Stimulated activated CD8-positive, alpha-beta memory T cell treated with anti-CD3 and anti-CD28 coated beads, Interleukin-15, amount 100 ng/mL, for 4 hours (primary cell): ENCODE measurements around the gene GPC5.

Source experiments
- DNase-seq, 2 donors: peaks; one replicate each; pipeline ENCODE4 v3.0.0-alpha.2; 2020; ENCODE audit warnings: low read depth in 2 of 2

The GPC5 gene

DNA sequence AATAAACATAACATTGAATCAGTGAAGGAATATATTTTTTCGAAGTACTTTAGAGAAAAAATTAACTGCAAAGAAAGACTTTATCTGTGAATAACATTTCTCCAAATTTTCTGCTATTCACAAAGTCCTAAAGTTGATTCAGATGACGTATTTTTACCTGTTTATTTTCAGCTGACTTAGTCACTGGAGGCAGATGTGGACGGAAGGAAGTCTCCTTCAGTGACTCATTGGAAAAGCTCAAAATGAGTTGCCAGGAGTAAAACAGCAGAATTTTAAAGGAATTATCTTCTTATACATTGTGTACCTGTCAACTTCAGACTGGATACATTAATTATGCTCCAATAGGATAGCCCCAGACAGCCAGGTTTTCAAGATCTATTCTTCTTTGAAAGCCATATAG, 1148.8 kb downstream of the GPC5 start:
- no peak for DNase-seq

- no peak for DNase-seq
Measured at GRCh38 chr13:92549276-92549675, 1150.9 kb downstream of the GPC5 start.

DNA sequence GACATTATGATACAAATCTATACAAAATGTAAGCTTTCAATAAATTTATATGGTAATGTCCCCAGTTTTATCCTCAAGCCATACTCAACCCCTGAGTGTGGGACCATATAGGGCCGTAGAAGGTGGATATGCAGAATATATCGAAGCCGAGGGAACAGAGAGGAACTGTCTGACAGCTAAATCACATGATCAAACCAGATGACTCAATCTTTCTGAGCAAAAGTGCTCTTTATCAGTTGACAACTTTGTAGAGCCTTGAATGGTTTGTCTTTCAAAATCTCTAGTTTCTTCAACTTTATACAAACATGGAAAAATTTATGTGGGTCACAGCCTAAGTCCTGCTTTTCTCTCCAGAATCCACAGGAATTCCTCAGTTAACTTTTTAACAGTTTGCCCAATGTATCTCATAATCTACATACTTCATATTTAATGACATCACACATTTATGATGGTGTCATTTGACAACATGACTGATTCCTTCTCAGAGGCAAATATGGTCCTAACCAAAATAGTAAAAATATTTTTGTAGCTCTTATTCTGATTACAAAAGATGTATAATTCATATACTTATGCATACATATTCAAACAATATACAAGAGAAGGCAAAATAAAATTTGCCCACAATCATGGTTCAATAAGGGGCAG, 1155.2 kb downstream of the GPC5 start:
- DNase-seq = no peak

DNA sequence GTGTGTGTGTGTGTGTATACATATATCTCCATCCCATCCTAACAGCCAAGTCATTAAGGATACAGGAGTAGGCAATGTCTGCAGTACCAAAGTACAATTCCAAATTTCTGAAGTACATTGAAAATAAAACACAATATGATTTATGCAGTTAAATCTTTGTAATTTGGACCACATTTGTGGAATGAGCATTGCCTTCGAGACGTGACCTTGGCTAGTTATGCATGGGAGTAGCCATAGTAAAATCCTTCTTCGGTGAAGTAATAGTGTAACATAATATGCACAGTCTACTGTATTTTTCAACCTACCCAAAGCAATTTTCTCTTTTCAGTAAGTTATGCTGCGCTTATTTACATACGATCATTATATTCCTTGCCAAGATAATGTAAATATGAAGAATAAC, 1162.5 kb downstream of the GPC5 start:
- DNase-seq = no peak

DNA sequence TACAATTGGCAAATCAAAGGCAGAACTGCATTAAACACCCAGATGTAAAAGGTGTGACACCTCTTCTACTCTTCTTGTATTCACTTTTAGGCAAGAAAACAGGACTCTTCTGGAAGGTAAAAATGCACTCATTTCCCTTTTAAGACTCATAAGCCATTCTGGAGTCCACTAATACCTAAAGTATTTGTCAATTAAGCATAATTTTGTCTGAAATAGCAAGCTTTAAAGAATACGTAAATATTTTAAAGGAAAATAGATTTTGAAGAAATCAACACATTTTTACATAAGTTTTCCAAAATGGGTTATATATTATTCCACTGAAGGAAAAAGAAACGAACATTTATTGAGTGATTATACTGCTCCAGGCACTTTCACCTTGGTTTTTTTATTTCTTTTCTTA, 1166.5 kb downstream of the GPC5 start:
- no peak for DNase-seq

- DNase-seq = no peak
Measured at GRCh38 chr13:92566767-92567166, 1168.3 kb downstream of the GPC5 start.

DNA sequence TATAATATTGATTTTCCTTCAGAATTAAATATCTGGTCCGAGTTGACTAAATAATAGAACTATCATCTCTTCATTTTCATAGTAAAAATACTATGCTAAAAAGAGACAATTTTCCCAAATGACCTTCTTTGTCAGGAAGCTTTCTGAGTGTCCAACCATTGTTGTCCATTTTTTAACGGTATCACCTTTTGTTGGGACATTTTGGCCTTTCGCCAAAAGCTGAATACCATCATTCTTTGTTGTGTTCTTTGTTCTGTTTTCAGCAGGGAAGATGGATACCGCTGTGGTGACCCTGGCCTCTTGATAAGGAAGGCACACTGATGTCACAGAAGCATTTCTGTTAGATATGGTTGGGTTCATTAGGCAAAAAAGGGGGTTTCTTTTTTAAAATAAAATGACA, 1173.8 kb downstream of the GPC5 start:
- no peak for DNase-seq

DNA sequence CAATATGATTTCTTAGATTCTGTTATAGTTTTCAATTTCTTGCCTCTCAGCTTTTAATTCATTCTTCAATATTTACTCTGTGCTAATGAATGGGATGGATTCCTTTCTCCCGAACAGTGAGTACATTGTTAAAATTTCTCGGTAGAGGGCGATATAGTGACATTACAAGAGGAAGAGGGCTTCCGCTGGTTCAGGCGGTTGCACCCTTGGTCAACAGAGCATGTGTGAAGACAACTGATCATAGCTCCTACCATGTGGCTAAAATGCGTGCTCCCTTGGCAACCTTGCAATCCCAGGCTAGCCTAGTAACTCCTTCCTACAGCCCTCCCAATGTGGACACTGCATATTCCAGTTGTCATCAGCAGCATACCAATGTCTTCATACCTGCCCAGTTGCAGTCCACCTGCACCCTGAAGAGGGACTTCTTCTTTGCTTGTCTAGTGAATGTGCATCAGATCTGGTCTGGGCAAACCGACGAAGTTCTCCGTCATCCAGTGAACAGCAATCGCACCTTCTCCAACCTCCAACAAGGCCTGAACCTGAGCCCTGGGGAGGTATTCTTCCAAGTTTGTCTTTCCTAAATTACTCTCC, 1175.1 kb downstream of the GPC5 start:
- DNase-seq = no peak

GRCh38 chr13:92574499-92574898, 1176.1 kb downstream of the GPC5 start:
- no peak for DNase-seq

GRCh38 chr13:92575777-92576176, 1177.4 kb downstream of the GPC5 start:
- DNase-seq = no peak

- no peak for DNase-seq
Measured at GRCh38 chr13:92578358-92578757, 1179.9 kb downstream of the GPC5 start.

DNA sequence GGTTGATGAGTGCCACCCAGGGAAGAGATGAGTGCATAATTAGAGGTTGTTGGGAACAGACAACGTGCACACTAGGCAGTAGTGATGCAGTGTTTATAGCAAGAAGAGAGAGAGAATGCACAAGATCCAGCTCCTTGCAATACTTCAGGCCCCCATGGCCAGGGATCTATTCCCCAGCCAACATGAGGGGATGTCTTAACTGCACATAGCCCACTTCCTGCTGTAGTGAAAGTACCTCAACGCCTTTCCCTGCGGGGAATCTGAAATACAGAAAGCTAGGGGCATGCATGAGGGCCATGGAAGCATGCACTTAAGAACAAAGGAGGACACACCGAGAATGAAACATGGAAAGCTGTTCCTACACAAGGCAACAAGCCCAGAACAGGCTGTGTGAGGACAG, 1191.5 kb downstream of the GPC5 start:
- no peak for DNase-seq

DNA sequence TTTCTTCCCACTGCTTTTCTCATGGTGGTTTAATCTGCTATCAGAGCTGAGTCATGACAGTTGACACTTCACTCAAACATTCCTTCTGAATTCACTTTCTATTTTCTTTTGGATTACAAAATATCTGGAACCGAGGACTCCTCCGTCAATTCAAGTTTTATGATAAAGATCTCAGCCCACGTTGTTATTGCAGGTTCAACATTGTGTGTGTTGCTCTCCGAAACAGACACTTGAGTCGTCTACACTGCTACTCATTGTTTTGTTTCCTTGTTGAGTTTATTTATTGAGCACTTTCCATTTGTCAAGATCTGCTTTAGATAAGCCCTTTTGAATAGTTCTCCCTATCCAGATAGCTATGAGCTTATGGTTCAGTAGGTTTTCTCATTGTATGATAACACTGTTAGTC, 1192.1 kb downstream of the GPC5 start:
- no peak for DNase-seq

DNA sequence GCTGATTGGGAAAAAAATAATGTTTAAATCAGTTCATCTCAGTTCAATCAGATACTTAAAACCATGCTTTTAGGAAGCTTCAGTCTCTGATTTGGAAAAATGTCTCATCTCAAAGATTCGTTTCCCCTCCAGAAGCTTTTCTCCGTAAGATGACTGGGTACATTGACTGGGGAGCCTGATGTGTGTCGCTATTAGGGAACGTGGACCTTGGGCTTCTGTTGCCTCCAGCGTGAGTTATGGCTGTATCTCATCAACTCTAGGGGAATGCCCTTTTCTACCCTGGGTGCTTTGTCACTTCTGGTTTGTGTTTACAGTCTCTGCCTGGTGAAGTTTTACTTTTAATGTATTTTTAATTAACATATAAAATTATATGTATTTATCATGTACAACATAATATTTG, 1192.7 kb downstream of the GPC5 start:
- DNase-seq = no peak

DNA sequence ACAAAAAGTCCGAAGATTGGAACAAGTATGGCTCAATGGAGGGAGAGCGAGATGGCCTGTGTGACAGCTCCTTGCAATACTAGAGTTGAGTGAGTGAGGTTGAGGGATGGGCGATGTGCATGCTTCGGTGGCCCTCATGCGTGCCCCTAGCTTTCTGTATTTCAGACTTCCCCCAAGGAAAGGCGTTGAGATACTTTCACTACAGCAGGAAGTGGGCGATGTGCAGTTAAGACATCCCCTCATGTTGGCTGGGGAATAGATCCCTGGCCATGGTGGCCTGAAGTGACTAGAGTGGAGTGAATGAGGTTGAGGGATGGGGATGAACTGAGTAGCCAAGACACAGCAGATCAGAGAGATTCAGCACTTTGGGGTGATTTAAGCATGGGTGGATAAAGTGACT, 1194.3 kb downstream of the GPC5 start:
- DNase-seq = no peak

DNA sequence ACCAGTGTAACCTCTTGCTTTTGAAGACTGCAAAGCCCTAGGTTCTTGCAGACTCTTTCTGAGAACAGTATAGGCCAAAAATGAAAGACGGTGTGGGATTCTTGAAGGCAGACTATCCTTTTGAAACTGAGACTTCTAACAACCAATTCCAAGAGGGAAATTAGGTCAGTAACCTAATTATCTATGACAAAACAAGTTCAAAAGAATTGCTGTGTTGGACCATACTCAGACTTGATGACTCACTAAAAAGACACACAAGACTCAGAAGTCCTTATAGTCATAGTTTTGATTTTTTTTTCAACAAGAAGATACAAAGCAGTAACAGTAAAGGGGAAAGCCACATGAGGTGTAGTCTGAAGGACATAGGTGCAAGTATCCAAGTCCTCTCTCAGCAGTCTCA, 1204.1 kb downstream of the GPC5 start:
- DNase-seq = no peak

DNA sequence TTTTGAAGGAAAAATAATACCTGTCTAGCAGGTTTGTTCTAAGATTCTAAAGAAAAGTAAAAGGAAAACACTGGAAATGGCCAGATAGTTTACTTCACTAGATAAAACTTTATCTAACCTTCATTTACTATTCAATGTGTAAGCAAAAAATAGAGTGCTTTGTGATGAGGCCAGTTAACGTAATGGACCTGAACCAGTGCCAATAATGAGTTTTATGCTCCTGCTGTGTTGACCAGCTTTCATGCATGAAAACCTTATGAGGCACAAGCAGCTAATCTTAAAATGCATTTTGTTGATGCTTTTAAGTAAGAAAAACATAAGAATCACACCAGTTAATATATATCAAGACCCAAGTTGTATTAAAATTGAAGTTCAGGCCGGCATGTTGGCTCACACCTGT, 1211.0 kb downstream of the GPC5 start:
- no peak for DNase-seq

DNA sequence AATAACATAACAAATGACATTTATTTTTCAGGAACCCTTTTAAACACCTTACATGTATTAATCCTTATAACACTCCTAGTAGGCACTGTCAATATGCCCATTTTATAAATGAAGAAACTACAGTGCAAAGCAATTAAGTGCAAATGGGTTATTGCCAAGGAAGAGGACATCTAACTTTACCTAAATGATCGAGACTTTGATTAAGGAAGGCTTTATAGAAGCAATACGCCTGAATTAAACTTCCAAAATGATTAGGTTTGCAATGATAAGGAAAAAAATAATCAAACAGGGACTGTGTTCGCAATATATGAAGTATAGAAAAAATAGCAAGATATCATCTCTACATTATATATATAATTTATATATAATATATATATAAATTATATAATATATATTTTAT, 1214.5 kb downstream of the GPC5 start:
- no peak for DNase-seq

- DNase-seq = no peak
Measured at GRCh38 chr13:92613921-92614320, 1215.5 kb downstream of the GPC5 start.

DNA sequence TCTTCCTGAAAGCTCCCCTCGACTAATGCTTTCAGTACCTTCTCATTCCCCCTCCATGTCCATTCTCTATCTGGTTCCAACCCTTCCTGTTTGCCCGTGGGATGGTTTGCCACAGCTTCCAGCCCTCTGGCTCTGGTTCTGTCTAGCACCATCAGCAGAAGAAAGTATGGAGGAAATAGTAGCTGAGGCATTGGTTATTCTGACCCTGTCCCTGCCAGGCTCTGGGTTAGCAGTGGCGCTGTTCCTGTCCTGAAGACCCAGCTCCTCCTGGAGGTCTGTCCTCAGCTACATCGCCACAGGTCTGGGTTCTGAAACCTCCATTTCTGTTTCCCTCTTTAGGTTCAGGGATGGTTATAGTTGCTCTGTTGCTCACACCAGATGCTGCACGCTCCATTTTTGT, 1223.6 kb downstream of the GPC5 start:
- no peak for DNase-seq

DNA sequence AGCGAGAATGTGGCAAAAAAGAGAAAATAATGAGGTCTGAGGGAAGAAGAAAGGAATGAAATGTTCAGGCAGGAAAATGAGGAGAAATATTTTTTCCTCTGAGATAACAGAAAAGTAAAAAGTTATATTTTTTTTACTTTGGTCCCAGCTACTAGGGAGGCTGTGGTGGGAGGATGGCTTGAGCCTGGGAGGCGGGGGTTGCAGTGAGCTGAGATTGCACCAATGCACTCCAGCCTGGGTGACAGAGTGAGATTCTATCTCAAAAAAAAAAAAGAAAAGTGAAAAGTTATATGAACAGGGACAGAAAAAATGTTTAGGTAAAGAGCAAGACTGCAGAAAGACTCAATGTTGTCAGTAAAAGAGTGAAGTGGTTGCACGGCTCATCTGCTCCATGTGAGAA, 1224.5 kb downstream of the GPC5 start:
- DNase-seq = no peak

DNA sequence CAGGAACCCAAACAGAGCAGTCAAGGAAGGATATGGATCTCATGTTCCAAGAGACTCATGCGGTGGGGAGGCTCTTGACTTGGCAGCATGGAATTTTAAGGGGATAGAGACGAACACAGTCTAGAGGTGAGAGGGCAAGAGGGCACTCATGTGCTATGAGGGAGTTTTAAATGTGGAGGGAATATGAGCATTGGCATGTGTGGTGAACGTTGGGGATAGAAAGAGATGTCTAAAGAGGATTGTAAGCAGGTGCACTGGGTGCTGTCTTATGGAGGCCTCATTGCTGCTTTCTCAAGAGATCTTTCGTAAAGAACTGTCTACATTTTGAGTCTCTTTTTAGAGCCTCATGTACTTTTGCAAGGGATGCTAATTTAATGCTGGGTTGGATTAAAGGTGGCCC, 1227.9 kb downstream of the GPC5 start:
- no peak for DNase-seq

GRCh38 chr13:92640936-92641335, 1242.5 kb downstream of the GPC5 start:
- DNase-seq = no peak

- no peak for DNase-seq
Measured at GRCh38 chr13:92649140-92649813, 1250.9 kb downstream of the GPC5 start.
